Progenitor cell of endocrine pancreas (in vitro differentiated cells): Measurements from ENCODE around the gene HOXC10. TPM values are rescaled to one million over a fixed set of nuclear protein-coding genes. Genes with fewer than 3 reads are reported as not detected.

Experiments used
- DNase-seq: peaks from one replicate; pipeline ENCODE4 v3.0.0; 2021; ENCODE audit warnings: low spot score; ENCODE audit not compliant: unreplicated experiment
- H3K27ac Mint-ChIP-seq: 2 replicates; pipeline ENCODE4 v1.8.0; 2021; ENCODE audit warnings: mild to moderate bottlenecking, moderate library complexity, mixed read lengths
- H3K27me3 Mint-ChIP-seq: 2 replicates; pipeline ENCODE4 v1.8.0; 2021; ENCODE audit warnings: mixed read lengths
- H3K36me3 Mint-ChIP-seq: 2 replicates; pipeline ENCODE4 v1.8.0; 2022; ENCODE audit warnings: mixed read lengths; ENCODE audit not compliant: insufficient read depth
- H3K4me1 Mint-ChIP-seq: 2 replicates; pipeline ENCODE4 v1.8.0; 2021; ENCODE audit warnings: low read depth, mixed read lengths
- H3K4me3 Mint-ChIP-seq: 2 replicates; pipeline ENCODE4 v1.8.0; 2021; ENCODE audit warnings: low read depth, mild to moderate bottlenecking, moderate library complexity, mixed read lengths
- H3K9me3 Mint-ChIP-seq: 2 replicates; pipeline ENCODE4 v1.8.0; 2021; ENCODE audit warnings: low read depth, mixed read lengths
- CTCF ChIP-seq: fragments of 200-600 bp; sonication (generic); IDR thresholded peaks from one replicate; pipeline ENCODE4 v1.5.0; 2021; ENCODE audit warnings: antibody characterized with exemption, mild to moderate bottlenecking; ENCODE audit not compliant: unreplicated experiment
- total RNA-seq: library from RNA; stranded (reverse); gene quantifications from 2 replicates; pipeline ENCODE4 v1.2.1, GENCODE V29; 2021

The HOXC10 gene
- total RNA-seq, 1 donor from 2014 or later = not detected

- peaks cover 100% of the 10 kb centered on the region for H3K27me3 Mint-ChIP-seq
- H3K4me1 Mint-ChIP-seq = no peaks in the 10 kb centered on the region
- H3K9me3 Mint-ChIP-seq = no peaks in the 10 kb centered on the region
- H3K36me3 Mint-ChIP-seq = no peaks in the 10 kb centered on the region
- H3K4me3 Mint-ChIP-seq = no peak overlapping the region
- no peak for DNase-seq
- H3K27ac Mint-ChIP-seq = no peak overlapping the region
- TF ChIP-seq CTCF = no peak
Observed at GRCh38 chr12:53968214-53969127, 16.5 kb upstream of the HOXC10 start.

DNA sequence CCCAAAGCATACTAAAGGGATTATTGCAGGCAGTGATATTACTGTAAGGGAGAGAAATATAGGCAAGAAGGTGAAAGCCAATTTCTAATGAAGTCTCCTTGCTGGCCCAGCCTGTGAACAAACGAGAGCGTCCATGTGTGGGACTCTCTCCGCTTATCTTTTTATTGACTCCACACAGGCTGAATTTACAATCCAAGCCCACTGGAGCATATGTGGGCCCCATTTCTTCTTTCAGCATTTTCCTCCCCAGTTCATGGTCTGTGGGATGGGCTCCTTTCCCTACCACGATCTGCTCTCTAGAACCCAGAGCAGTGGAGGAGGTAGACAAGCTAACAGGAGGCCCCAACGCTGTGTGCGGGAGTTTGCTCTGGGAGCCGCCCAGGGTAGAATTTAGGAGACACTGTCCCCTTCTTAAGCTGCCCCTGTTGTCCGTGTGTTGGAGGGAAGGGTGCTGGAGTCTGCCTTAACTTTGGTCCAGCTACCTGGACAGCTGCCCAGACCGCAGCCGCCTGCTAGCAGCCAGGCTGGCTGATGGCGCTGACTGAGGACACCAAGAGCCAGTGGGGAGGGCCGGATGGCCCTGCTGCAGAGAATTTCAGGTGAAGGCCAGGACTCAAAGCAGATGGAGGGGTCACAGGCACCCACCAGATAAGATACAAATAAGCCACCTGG is 15.2 kb upstream of the HOXC10 start:
- peaks cover 95% of the 10 kb centered on the region for H3K27me3 Mint-ChIP-seq
- H3K4me1 Mint-ChIP-seq = no peaks in the 10 kb centered on the region
- DNase-seq = no peak
- no peak overlapping the region for H3K27ac Mint-ChIP-seq
- no peaks in the 10 kb centered on the region for H3K9me3 Mint-ChIP-seq
- no peak overlapping the region for H3K4me3 Mint-ChIP-seq
- no peaks in the 10 kb centered on the region for H3K36me3 Mint-ChIP-seq
- TF ChIP-seq CTCF = no peak

DNA sequence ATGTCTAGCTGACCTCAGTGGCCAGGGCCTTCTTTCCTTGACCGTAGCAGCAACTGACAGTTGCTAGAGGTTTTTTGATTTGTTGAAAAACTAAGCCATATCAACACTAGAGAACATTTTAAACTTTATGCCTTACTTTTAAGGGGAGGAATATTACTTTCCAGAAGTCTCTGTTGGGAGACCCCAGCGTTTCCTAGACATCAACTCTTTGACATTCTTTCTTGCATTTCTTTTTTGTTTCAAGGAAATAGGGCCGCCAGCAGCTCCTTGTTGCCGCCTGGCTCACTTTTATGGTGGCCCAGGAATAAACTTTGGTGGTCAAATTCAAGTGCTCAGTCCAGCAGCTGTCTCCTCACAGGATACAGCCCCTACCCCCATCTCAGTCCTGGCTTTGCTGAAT is 14.5 kb upstream of the HOXC10 start:
- H3K4me1 Mint-ChIP-seq = no peaks in the 10 kb centered on the region
- H3K36me3 Mint-ChIP-seq = no peaks in the 10 kb centered on the region
- no peak for TF ChIP-seq CTCF
- H3K27me3 Mint-ChIP-seq = peaks cover 93% of the 10 kb centered on the region
- H3K27ac Mint-ChIP-seq = no peak overlapping the region
- DNase-seq = no peak
- no peaks in the 10 kb centered on the region for H3K9me3 Mint-ChIP-seq
- H3K4me3 Mint-ChIP-seq = no peak overlapping the region

- no peaks in the 10 kb centered on the region for H3K4me1 Mint-ChIP-seq
- no peaks in the 10 kb centered on the region for H3K9me3 Mint-ChIP-seq
- no peak for DNase-seq
- no peak for TF ChIP-seq CTCF
- H3K27ac Mint-ChIP-seq = no peak overlapping the region
- no peaks in the 10 kb centered on the region for H3K36me3 Mint-ChIP-seq
- peaks cover 93% of the 10 kb centered on the region for H3K27me3 Mint-ChIP-seq
- H3K4me3 Mint-ChIP-seq = no peak overlapping the region
Observed at GRCh38 chr12:53971129-53971528, 13.8 kb upstream of the HOXC10 start.

- Mint-ChIP-seq H3K27ac (no peak overlapping the region), H3K4me3 (no peak overlapping the region), H3K27me3 (peaks cover 93% of the 10 kb centered on the region), H3K36me3 (no peaks in the 10 kb centered on the region), H3K4me1 (no peaks in the 10 kb centered on the region), H3K9me3 (no peaks in the 10 kb centered on the region)
- no peak for DNase-seq
- no peak for TF ChIP-seq CTCF
Observed at GRCh38 chr12:53971686-53972085, 13.3 kb upstream of the HOXC10 start.
